Uterus (tissue), 2 donors: ENCODE results near the gene VASP.

ENCODE experiments used
- POLR2A ChIP-seq, 2 donors: fragments of 450-650 bp; IDR thresholded peaks; one replicate each; pipeline ENCODE4 v1.6.1; 2016; ENCODE audit warnings: antibody characterized with exemption in 2 of 2, mild to moderate bottlenecking in 1 of 2, moderate library complexity in 1 of 2
- TF ChIP-seq, protein P1 (sequence below), 4 experiments: fragments of 200-600 bp in 2 of 4; fragments of 450-650 bp in 2 of 4; sonication (generic) in 2 of 4; IDR thresholded peaks; one replicate each; pipeline ENCODE4 v1.5.1; 2016 to 2019; ENCODE audit warnings: antibody characterized with exemption in 4 of 4, mild to moderate bottlenecking in 2 of 4, moderate library complexity in 1 of 4

DNA sequence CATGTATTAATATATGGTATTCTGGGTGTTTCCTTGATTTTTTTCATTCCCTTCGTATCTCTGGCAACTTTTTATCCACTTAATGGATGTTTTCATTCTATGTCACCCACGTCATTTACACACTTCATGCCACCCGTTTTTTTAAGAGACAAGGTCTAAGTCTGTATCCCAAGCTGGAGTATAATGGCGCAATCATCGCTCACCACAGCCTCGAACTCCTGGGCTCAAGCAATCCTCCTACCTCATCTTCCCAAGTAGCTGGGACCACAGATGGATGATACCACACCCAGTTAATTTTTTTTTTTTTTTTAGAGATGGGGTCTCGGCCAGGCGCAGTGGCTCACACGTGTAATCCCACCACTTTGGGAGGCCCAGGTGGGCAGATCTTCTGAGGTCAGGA is 3.4 kb upstream of the VASP start:
- no peak for TF ChIP-seq POLR2A (IDR thresholded peaks at IDR 0.05)
- TF ChIP-seq, protein P1, sequence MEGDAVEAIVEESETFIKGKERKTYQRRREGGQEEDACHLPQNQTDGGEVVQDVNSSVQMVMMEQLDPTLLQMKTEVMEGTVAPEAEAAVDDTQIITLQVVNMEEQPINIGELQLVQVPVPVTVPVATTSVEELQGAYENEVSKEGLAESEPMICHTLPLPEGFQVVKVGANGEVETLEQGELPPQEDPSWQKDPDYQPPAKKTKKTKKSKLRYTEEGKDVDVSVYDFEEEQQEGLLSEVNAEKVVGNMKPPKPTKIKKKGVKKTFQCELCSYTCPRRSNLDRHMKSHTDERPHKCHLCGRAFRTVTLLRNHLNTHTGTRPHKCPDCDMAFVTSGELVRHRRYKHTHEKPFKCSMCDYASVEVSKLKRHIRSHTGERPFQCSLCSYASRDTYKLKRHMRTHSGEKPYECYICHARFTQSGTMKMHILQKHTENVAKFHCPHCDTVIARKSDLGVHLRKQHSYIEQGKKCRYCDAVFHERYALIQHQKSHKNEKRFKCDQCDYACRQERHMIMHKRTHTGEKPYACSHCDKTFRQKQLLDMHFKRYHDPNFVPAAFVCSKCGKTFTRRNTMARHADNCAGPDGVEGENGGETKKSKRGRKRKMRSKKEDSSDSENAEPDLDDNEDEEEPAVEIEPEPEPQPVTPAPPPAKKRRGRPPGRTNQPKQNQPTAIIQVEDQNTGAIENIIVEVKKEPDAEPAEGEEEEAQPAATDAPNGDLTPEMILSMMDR (IDR thresholded peaks at IDR 0.05): no peak
